HCT116 (cell line): ENCODE data around the gene C5orf63. TPM values are rescaled to one million over a fixed set of nuclear protein-coding genes. Genes with fewer than 3 reads are reported as not detected.

Experiments
- ATAC-seq: fragments of 200-7000 bp; cut with Tn5 transposase; 2 replicates; pipeline ENCODE4 v1.9.1; 2020; ENCODE audit warnings: mild to moderate bottlenecking, moderate library complexity
- BruUV-seq: library from RNA; stranded (reverse); fragments of 400-500 nt; replicated peaks from 2 replicates; lab custom pipeline; 2021; lab: Mats Ljungman, UMichigan
- CTCF ChIA-PET: fragments of 300-600 bp; sonication (Branson Sonifier 250); formaldehyde crosslinking; loops from one replicate; lab custom pipeline; 2021; ENCODE audit warnings: antibody characterized with exemption; lab: Charles Lee
- POLR2A ChIA-PET: fragments of 300-600, 350-600 bp; sonication (Branson Sonifier 250); formaldehyde crosslinking; loops from one replicate; lab custom pipeline; 2021; ENCODE audit warnings: antibody characterized with exemption; lab: Charles Lee
- RAD21 ChIA-PET, 2 experiments: fragments of 300-600 bp; sonication (Branson Sonifier 250); formaldehyde crosslinking; loops; one replicate each; lab custom pipeline; 2023; ENCODE audit warnings: low total read pairs in 2 of 2; ENCODE audit not compliant: uncharacterized antibody in 2 of 2, unreplicated experiment in 2 of 2, low non-redundant PET in 1 of 2; lab: Charles Lee
- DNase-seq: peaks from one replicate; pipeline ENCODE4 v3.0.0-alpha.2; 2010; ENCODE audit warnings: low read depth, low spot score
- H2AFZ ChIP-seq: fragments of 200-600 bp; shearing (Covaris generic), sonication (generic); 2 replicates; pipeline ENCODE4 v1.6.1; 2017; ENCODE audit warnings: low read depth, mixed run types, mixed read lengths, antibody characterized with exemption, low read length; ENCODE audit not compliant: poor library complexity, severe bottlenecking
- H3K27ac ChIP-seq: 2 replicates; pipeline ENCODE4 v1.5.1; 2012; ENCODE audit warnings: low read depth, low read length
- H3K27me3 ChIP-seq: fragments of 200-600 bp; sonication (generic); 2 replicates; pipeline ENCODE4 v1.6.1; 2016; ENCODE audit warnings: mixed run types, low read length, mixed read lengths; ENCODE audit not compliant: insufficient read depth
- H3K36me3 ChIP-seq, 2 experiments: fragments of 200-500 bp in 1 of 2; fragments of 200-600 bp in 1 of 2; sonication (Bioruptor generic) in 1 of 2; sonication (generic) in 1 of 2; 2 replicates each; pipeline versions ENCODE4 v1.5.1 to v1.6.1; 2014 to 2016; ENCODE audit warnings: low read length in 2 of 2, inconsistent platforms in 1 of 2, mixed read lengths in 1 of 2, mixed run types in 1 of 2; ENCODE audit not compliant: insufficient read depth in 2 of 2, control insufficient read depth in 1 of 2
- H3K4me1 ChIP-seq, 2 experiments: fragments of 200-600 bp in 1 of 2; sonication (generic) in 1 of 2; 2 replicates each; pipeline versions ENCODE4 v1.5.1 to v1.6.1; 2012 to 2017; ENCODE audit warnings: low read length in 2 of 2, inconsistent platforms in 1 of 2, mild to moderate bottlenecking in 1 of 2, mixed read lengths in 1 of 2, mixed run types in 1 of 2, moderate library complexity in 1 of 2; ENCODE audit not compliant: insufficient read depth in 2 of 2, control insufficient read depth in 1 of 2
- H3K4me2 ChIP-seq: fragments of 200-600 bp; sonication (generic); 2 replicates; pipeline ENCODE4 v1.6.1; 2017; ENCODE audit warnings: mixed run types, low read length, mixed read lengths
- H3K4me3 ChIP-seq, 2 experiments: fragments of 200-600 bp in 1 of 2; sonication (generic) in 1 of 2; replicated peaks in 1 of 2; 2 replicates each; pipeline ENCODE4 v1.5.1; 2011 to 2016; ENCODE audit warnings: low read length in 2 of 2, control low read depth in 1 of 2, low read depth in 1 of 2, mild to moderate bottlenecking in 1 of 2, mixed read lengths in 1 of 2, mixed run types in 1 of 2
- H3K79me2 ChIP-seq: fragments of 200-600 bp; sonication (generic); 2 replicates; pipeline ENCODE4 v1.6.1; 2017; ENCODE audit warnings: mild to moderate bottlenecking, mixed run types, low read length, moderate library complexity, mixed read lengths; ENCODE audit not compliant: insufficient read depth
- H3K9ac ChIP-seq: fragments of 200-600 bp; sonication (generic); 2 replicates; pipeline ENCODE4 v1.6.1; 2016; ENCODE audit warnings: low read length, mixed read lengths
- H3K9me2 ChIP-seq: fragments of 200-600 bp; sonication (generic), shearing (Covaris generic); 2 replicates; pipeline ENCODE4 v1.6.1; 2017; ENCODE audit warnings: mixed run types, mild to moderate bottlenecking, moderate library complexity; ENCODE audit not compliant: insufficient read depth
- H3K9me3 ChIP-seq, 2 experiments: fragments of 200-500 bp in 1 of 2; fragments of 200-600 bp in 1 of 2; sonication (Bioruptor generic) in 1 of 2; sonication (generic) in 1 of 2; 2 replicates each; pipeline ENCODE4 v1.6.1; 2014 to 2017; ENCODE audit warnings: low read length in 2 of 2, mixed read lengths in 2 of 2, inconsistent platforms in 1 of 2, low read depth in 1 of 2, mild to moderate bottlenecking in 1 of 2, mixed run types in 1 of 2, moderate library complexity in 1 of 2; ENCODE audit not compliant: control insufficient read depth in 1 of 2, insufficient read depth in 1 of 2
- H4K20me1 ChIP-seq: fragments of 200-600 bp; sonication (generic), shearing (Covaris generic); 2 replicates; pipeline ENCODE4 v1.6.1; 2017; ENCODE audit warnings: mixed run types, mild to moderate bottlenecking, moderate library complexity; ENCODE audit not compliant: insufficient read depth
- CEBPB ChIP-seq: IDR thresholded peaks from 2 replicates; pipeline ENCODE4 v1.6.1; 2012; ENCODE audit warnings: low read depth
- EGR1 ChIP-seq: IDR thresholded peaks from 2 replicates; pipeline ENCODE4 v1.6.1; 2012; ENCODE audit warnings: low read depth
- ELF1 ChIP-seq: IDR thresholded peaks from 2 replicates; pipeline ENCODE4 v1.6.1; 2012; ENCODE audit warnings: low read depth, borderline replicate concordance
- EZH2 ChIP-seq: fragments of 200-600 bp; sonication (generic); IDR thresholded peaks from 2 replicates; pipeline ENCODE4 v1.6.1; 2017; ENCODE audit warnings: antibody characterized with exemption, mixed run types
- EZH2phosphoT487 ChIP-seq: fragments of 200-600 bp; IDR thresholded peaks from 2 replicates; pipeline ENCODE4 v1.6.1; 2018; ENCODE audit warnings: antibody characterized with exemption, borderline replicate concordance
- FOSL1 ChIP-seq: IDR thresholded peaks from 2 replicates; pipeline ENCODE4 v1.6.1; 2012; ENCODE audit warnings: low read depth
- JUND ChIP-seq: IDR thresholded peaks from 2 replicates; pipeline ENCODE4 v1.6.1; 2012
- MAX ChIP-seq: IDR thresholded peaks from 2 replicates; pipeline ENCODE4 v1.6.1; 2012
- POLR2A ChIP-seq: IDR thresholded peaks from 2 replicates; pipeline ENCODE4 v1.7.0; 2011; ENCODE audit warnings: borderline replicate concordance; ENCODE audit not compliant: insufficient read depth, insufficient read length; ENCODE audit errors: extremely low read depth
- POLR2AphosphoS5 ChIP-seq: IDR thresholded peaks from 2 replicates; pipeline ENCODE4 v1.6.1; 2011; ENCODE audit warnings: mild to moderate bottlenecking, low read depth, low read length, moderate library complexity
- SRF ChIP-seq: IDR thresholded peaks from 2 replicates; pipeline ENCODE4 v1.6.1; 2012; ENCODE audit warnings: low read depth
- ZNF274 ChIP-seq: fragments of 200-500 bp; sonication (Bioruptor generic); IDR thresholded peaks from 2 replicates; pipeline ENCODE4 v1.6.1; 2014; ENCODE audit warnings: mild to moderate bottlenecking, low read depth, low read length, inconsistent platforms
- intact Hi-C: fragments of 100-400 bp; cut with micrococcal nuclease; formaldehyde crosslinking; loops from 2 replicates; pipeline ENCODE4 v1.10.0; 2022
- total RNA-seq: library from RNA; stranded (reverse); gene quantifications from one replicate; pipeline ENCODE4 v1.2.1, GENCODE V29; 2021; ENCODE audit not compliant: unreplicated experiment
- TF ChIP-seq, protein P1 (sequence below): IDR thresholded peaks from 2 replicates; pipeline ENCODE4 v1.6.1; 2011; ENCODE audit warnings: mild to moderate bottlenecking, low read length, moderate library complexity; ENCODE audit not compliant: insufficient replicate concordance; ENCODE audit errors: extremely low read depth
- TF ChIP-seq, protein P2 (sequence below), 3 experiments: fragments of 200-600 bp in 1 of 3; sonication (generic) in 1 of 3; IDR thresholded peaks in 2 of 3; conservative IDR thresholded peaks in 1 of 3; 2 replicates each; pipeline ENCODE4 v1.5.1; 2012 to 2017; ENCODE audit warnings: low read depth in 2 of 3, low read length in 2 of 3, antibody characterized with exemption in 1 of 3, borderline replicate concordance in 1 of 3, control low read depth in 1 of 3, mild to moderate bottlenecking in 1 of 3, mixed read lengths in 1 of 3, mixed run types in 1 of 3, moderate library complexity in 1 of 3; ENCODE audit not compliant: insufficient read depth in 1 of 3
- TF ChIP-seq, protein P3 (sequence below): IDR thresholded peaks from 2 replicates; pipeline ENCODE4 v1.6.1; 2012

The C5orf63 gene
- total RNA-seq, 1 experiment from 2014 or later, result 4.4 TPM

- no peak for TF ChIP-seq SRF
- TF ChIP-seq, all 23 proteins: peak for 0
Observed at GRCh38 chr5:127098241-127098640, 24.9 kb upstream of the C5orf63 start (continued).

DNA sequence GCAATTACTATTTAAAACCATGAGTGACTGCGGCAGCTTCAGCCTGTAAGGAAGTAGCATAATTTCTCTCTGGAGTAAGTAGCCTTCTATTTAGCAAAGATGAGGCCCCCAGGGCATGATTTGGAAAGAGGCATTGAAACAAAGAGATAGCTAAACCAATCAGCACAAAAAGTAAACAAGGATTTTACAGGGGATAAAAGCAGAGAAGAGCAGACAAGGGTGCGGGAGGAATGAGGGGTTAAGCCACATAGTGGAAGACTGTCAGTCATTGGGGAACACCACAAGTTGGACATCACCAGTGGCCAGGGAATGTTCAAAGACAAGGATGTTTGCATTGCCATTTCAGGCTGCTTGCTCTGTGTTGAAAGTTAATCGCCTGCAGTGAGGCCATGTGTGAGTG is 24.0 kb upstream of the C5orf63 start:
- Histone ChIP-seq H3K9ac (no peak overlapping the region), H3K4me1 (no peaks in the 10 kb centered on the region), H3K79me2 (no peaks in the 10 kb centered on the region), H4K20me1 (no peaks in the 10 kb centered on the region), H3K36me3 (no peaks in the 10 kb centered on the region), H3K27ac (no peak overlapping the region), H3K9me3 (no peaks in the 10 kb centered on the region), H3K4me2 (no peak overlapping the region), H3K9me2 (no peaks in the 10 kb centered on the region), H3K4me3 (no peak overlapping the region), H2AFZ (no peak overlapping the region), H3K27me3 (no peaks in the 10 kb centered on the region)
- DNase-seq, result no peak
- intact Hi-C loops, result no loop called here
- POLR2A ChIA-PET, result no interaction called here
- TF ChIP-seq CEBPB (no peak), EGR1 (no peak), JUND (no peak)
- TF ChIP-seq, protein P1, sequence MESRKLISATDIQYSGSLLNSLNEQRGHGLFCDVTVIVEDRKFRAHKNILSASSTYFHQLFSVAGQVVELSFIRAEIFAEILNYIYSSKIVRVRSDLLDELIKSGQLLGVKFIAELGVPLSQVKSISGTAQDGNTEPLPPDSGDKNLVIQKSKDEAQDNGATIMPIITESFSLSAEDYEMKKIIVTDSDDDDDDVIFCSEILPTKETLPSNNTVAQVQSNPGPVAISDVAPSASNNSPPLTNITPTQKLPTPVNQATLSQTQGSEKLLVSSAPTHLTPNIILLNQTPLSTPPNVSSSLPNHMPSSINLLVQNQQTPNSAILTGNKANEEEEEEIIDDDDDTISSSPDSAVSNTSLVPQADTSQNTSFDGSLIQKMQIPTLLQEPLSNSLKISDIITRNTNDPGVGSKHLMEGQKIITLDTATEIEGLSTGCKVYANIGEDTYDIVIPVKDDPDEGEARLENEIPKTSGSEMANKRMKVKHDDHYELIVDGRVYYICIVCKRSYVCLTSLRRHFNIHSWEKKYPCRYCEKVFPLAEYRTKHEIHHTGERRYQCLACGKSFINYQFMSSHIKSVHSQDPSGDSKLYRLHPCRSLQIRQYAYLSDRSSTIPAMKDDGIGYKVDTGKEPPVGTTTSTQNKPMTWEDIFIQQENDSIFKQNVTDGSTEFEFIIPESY, result no peak
- RAD21 ChIA-PET, result no interaction called here
- BruUV-seq, result no TSS peak
- CTCF ChIA-PET, result no interaction called here
- no peak for ATAC-seq

- POLR2A ChIA-PET, result no interaction called here
- CTCF ChIA-PET, result no interaction called here
- H3K9ac ChIP-seq, result no peak overlapping the region
- RAD21 ChIA-PET, result no interaction called here
- DNase-seq, result no peak
- TF ChIP-seq EGR1 (no peak), POLR2AphosphoS5 (no peak), MAX (no peak), FOSL1 (no peak), JUND (no peak), ZNF274 (no peak), CEBPB (no peak), ELF1 (no peak), EZH2 (no peak), POLR2A (no peak), EZH2phosphoT487 (no peak)
- TF ChIP-seq, protein P2, sequence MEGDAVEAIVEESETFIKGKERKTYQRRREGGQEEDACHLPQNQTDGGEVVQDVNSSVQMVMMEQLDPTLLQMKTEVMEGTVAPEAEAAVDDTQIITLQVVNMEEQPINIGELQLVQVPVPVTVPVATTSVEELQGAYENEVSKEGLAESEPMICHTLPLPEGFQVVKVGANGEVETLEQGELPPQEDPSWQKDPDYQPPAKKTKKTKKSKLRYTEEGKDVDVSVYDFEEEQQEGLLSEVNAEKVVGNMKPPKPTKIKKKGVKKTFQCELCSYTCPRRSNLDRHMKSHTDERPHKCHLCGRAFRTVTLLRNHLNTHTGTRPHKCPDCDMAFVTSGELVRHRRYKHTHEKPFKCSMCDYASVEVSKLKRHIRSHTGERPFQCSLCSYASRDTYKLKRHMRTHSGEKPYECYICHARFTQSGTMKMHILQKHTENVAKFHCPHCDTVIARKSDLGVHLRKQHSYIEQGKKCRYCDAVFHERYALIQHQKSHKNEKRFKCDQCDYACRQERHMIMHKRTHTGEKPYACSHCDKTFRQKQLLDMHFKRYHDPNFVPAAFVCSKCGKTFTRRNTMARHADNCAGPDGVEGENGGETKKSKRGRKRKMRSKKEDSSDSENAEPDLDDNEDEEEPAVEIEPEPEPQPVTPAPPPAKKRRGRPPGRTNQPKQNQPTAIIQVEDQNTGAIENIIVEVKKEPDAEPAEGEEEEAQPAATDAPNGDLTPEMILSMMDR (IDR thresholded peaks at IDR 0.05 in 2 of 3, conservative IDR thresholded peaks at IDR 0.05 in 1 of 3; ENCODE audit: borderline replicate concordance in 1 of 3, insufficient read depth in 1 of 3, low read depth in 2 of 3, low read length in 2 of 3), result no peak
- TF ChIP-seq, protein P3, sequence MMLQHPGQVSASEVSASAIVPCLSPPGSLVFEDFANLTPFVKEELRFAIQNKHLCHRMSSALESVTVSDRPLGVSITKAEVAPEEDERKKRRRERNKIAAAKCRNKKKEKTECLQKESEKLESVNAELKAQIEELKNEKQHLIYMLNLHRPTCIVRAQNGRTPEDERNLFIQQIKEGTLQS, result no peak
- H3K79me2 ChIP-seq, result no peaks in the 10 kb centered on the region
- no peak overlapping the region for H3K4me2 ChIP-seq
- no peaks in the 10 kb centered on the region for H4K20me1 ChIP-seq
- no peak overlapping the region for H2AFZ ChIP-seq
- no peak for ATAC-seq
- H3K9me3 ChIP-seq, result no peaks in the 10 kb centered on the region
- BruUV-seq, result no TSS peak
- no peak overlapping the region for H3K4me3 ChIP-seq
- intact Hi-C loops, result no loop called here
- no peaks in the 10 kb centered on the region for H3K27me3 ChIP-seq
- H3K4me1 ChIP-seq, result no peaks in the 10 kb centered on the region
- H3K36me3 ChIP-seq, result no peaks in the 10 kb centered on the region
- H3K9me2 ChIP-seq, result no peaks in the 10 kb centered on the region
- no peak overlapping the region for H3K27ac ChIP-seq
Observed at GRCh38 chr5:127096328-127096993, 23.2 kb upstream of the C5orf63 start.
